H9 (cell line): Measurements from ENCODE around the gene MOV10. TPM values are rescaled to one million over a fixed set of nuclear protein-coding genes. Genes with fewer than 3 reads are reported as not detected.

Experiments used
- DNase-seq: peaks from one replicate; pipeline ENCODE4 v3.0.0-alpha.2; 2017
- H2AFZ ChIP-seq: one replicate; pipeline ENCODE4 v1.6.1; 2013; ENCODE audit warnings: mild to moderate bottlenecking, low read length, control low read depth, moderate library complexity
- H2AK5ac ChIP-seq: 2 replicates; pipeline ENCODE4 v1.6.1; 2013; ENCODE audit warnings: low read length, control low read depth, mixed read lengths; ENCODE audit not compliant: insufficient read length
- H2BK120ac ChIP-seq: one replicate; pipeline ENCODE4 v1.6.1; 2013; ENCODE audit warnings: low read depth, mild to moderate bottlenecking, low read length, control low read depth, inconsistent platforms; ENCODE audit not compliant: poor library complexity, severe bottlenecking
- H2BK12ac ChIP-seq: 2 replicates; pipeline ENCODE4 v1.6.1; 2013; ENCODE audit warnings: low read length, control low read depth, mixed read lengths, low read depth; ENCODE audit not compliant: insufficient read length
- H2BK15ac ChIP-seq: 2 replicates; pipeline ENCODE4 v1.6.1; 2013; ENCODE audit warnings: low read depth, low read length, control low read depth
- H2BK20ac ChIP-seq: one replicate; pipeline ENCODE4 v1.6.1; 2013; ENCODE audit warnings: low read depth, mild to moderate bottlenecking, low read length, control low read depth, inconsistent platforms; ENCODE audit not compliant: poor library complexity, severe bottlenecking
- H2BK5ac ChIP-seq: 2 replicates; pipeline ENCODE4 v1.6.1; 2013; ENCODE audit warnings: low read length, control low read depth, mixed read lengths; ENCODE audit not compliant: insufficient read length
- H3K14ac ChIP-seq: 2 replicates; pipeline ENCODE4 v1.6.1; 2013; ENCODE audit warnings: low read length, control low read depth; ENCODE audit not compliant: insufficient read depth
- H3K18ac ChIP-seq: 2 replicates; pipeline ENCODE4 v1.6.1; 2013; ENCODE audit warnings: low read depth, mild to moderate bottlenecking, mixed read lengths, low read length, control low read depth; ENCODE audit not compliant: insufficient read length
- H3K23ac ChIP-seq: 2 replicates; pipeline ENCODE4 v1.6.1; 2013; ENCODE audit warnings: low read length, control low read depth, mixed read lengths, low read depth; ENCODE audit not compliant: insufficient read length
- H3K23me2 ChIP-seq: 2 replicates; pipeline ENCODE4 v1.6.1; 2013; ENCODE audit warnings: low read depth, mild to moderate bottlenecking, mixed read lengths, low read length, control low read depth; ENCODE audit not compliant: insufficient read length, poor library complexity, severe bottlenecking
- H3K27ac ChIP-seq: 2 replicates; pipeline ENCODE4 v1.5.1; 2013; ENCODE audit warnings: low read length, control low read depth, mixed read lengths, low read depth; ENCODE audit not compliant: insufficient read length
- H3K27me3 ChIP-seq: 2 replicates; pipeline ENCODE4 v1.6.1; 2013; ENCODE audit warnings: low read length, control low read depth, inconsistent platforms; ENCODE audit not compliant: insufficient read depth
- H3K4ac ChIP-seq: 2 replicates; pipeline ENCODE4 v1.6.1; 2013; ENCODE audit warnings: low read depth, mild to moderate bottlenecking, control low read depth, inconsistent platforms, low read length, moderate library complexity
- H3K4me1 ChIP-seq: 2 replicates; pipeline ENCODE4 v1.6.1; 2013; ENCODE audit warnings: low read length, control low read depth, inconsistent platforms; ENCODE audit not compliant: insufficient read depth
- H3K4me2 ChIP-seq: 2 replicates; pipeline ENCODE4 v1.6.1; 2013; ENCODE audit warnings: low read length, control low read depth, mixed read lengths; ENCODE audit not compliant: insufficient read length, insufficient read depth
- H3K56ac ChIP-seq: 2 replicates; pipeline ENCODE4 v1.6.1; 2013; ENCODE audit warnings: low read depth, mild to moderate bottlenecking, mixed read lengths, low read length, control low read depth; ENCODE audit not compliant: insufficient read length
- H3K79me1 ChIP-seq: 2 replicates; pipeline ENCODE4 v1.6.1; 2013; ENCODE audit warnings: low read depth, mild to moderate bottlenecking, moderate library complexity, low read length, control low read depth, inconsistent platforms; ENCODE audit not compliant: insufficient read depth, poor library complexity, severe bottlenecking
- H3K79me2 ChIP-seq: 2 replicates; pipeline ENCODE4 v1.6.1; 2013; ENCODE audit warnings: low read length, control low read depth, inconsistent platforms; ENCODE audit not compliant: insufficient read depth
- H3K9ac ChIP-seq: 2 replicates; pipeline ENCODE4 v1.6.1; 2013; ENCODE audit warnings: low read length, control low read depth, mixed read lengths; ENCODE audit not compliant: insufficient read length; ENCODE audit errors: extremely low read depth
- H3K9me3 ChIP-seq: one replicate; pipeline ENCODE4 v1.6.1; 2013; ENCODE audit warnings: low read depth, low read length, inconsistent platforms; ENCODE audit not compliant: control insufficient read depth
- H3T11ph ChIP-seq: one replicate; pipeline ENCODE4 v1.6.1; 2013; ENCODE audit warnings: mild to moderate bottlenecking, low read length, control low read depth, inconsistent platforms
- H4K20me1 ChIP-seq: one replicate; pipeline ENCODE4 v1.6.1; 2013; ENCODE audit not compliant: control insufficient read depth, insufficient read length, insufficient read depth
- H4K5ac ChIP-seq: 2 replicates; pipeline ENCODE4 v1.6.1; 2013; ENCODE audit warnings: low read depth, mild to moderate bottlenecking, mixed read lengths, low read length, control low read depth; ENCODE audit not compliant: insufficient read length
- H4K8ac ChIP-seq: replicated peaks from 2 replicates; pipeline ENCODE4 v1.6.1; 2013; ENCODE audit warnings: low read length, control low read depth, mixed read lengths, low read depth; ENCODE audit not compliant: insufficient read length
- H4K91ac ChIP-seq: 2 replicates; pipeline ENCODE4 v1.6.1; 2013; ENCODE audit warnings: low read depth, mild to moderate bottlenecking, moderate library complexity, mixed read lengths, low read length, control low read depth; ENCODE audit not compliant: insufficient read length
- H3K27ac Mint-ChIP-seq, 3 experiments: 2 replicates in 2 of 3; 3 replicates in 1 of 3; pipeline ENCODE4 v1.8.0; 2020 to 2021; ENCODE audit warnings: mixed read lengths in 3 of 3, mild to moderate bottlenecking in 1 of 3, moderate library complexity in 1 of 3
- H3K27me3 Mint-ChIP-seq: 2 replicates; pipeline ENCODE4 v1.8.0; 2021; ENCODE audit warnings: low read depth, mild to moderate bottlenecking, moderate library complexity, mixed read lengths
- H3K36me3 Mint-ChIP-seq, 3 experiments: 2 replicates in 2 of 3; 3 replicates in 1 of 3; pipeline ENCODE4 v1.8.0; 2020 to 2021; ENCODE audit warnings: low read depth in 3 of 3, mixed read lengths in 3 of 3; ENCODE audit not compliant: insufficient read depth in 1 of 3
- H3K4me1 Mint-ChIP-seq, 2 experiments: 2 replicates each; pipeline ENCODE4 v1.8.0; 2020; ENCODE audit warnings: mixed read lengths in 2 of 2
- H3K4me3 Mint-ChIP-seq, 2 experiments: 2 replicates in 1 of 2; 3 replicates in 1 of 2; pipeline ENCODE4 v1.8.0; 2020 to 2021; ENCODE audit warnings: mild to moderate bottlenecking in 2 of 2, mixed read lengths in 2 of 2, moderate library complexity in 1 of 2
- H3K9me3 Mint-ChIP-seq, 2 experiments: 2 replicates in 1 of 2; 3 replicates in 1 of 2; pipeline ENCODE4 v1.8.0; 2020; ENCODE audit warnings: mild to moderate bottlenecking in 2 of 2, mixed read lengths in 2 of 2, moderate library complexity in 1 of 2
- WGBS: extraction: QIAGEN DNeasy Blood & Tissue Kit; methylation state at CpG from one replicate; pipeline ENCODE4 v1.1.7; 2013; ENCODE audit warnings: missing lambda C conversion rate, low lambda C conversion rate, mixed read lengths; ENCODE audit not compliant: insufficient read length; ENCODE audit errors: extremely low coverage; 5-methylcytosine and 5-hydroxymethylcytosine counted together
- total RNA-seq: library from RNA; stranded (reverse); gene quantifications from 2 replicates; pipeline ENCODE4 v1.2.1, GENCODE V29; 2021
- TF ChIP-seq, protein P1 (sequence below): fragments of 200-600 bp; sonication (generic); conservative IDR thresholded peaks from 3 replicates; pipeline ENCODE4 v1.8.0; 2021; ENCODE audit warnings: antibody characterized with exemption, mild to moderate bottlenecking

The MOV10 gene
- total RNA-seq, 1 experiment from 2014 or later: 77.8 TPM

DNA sequence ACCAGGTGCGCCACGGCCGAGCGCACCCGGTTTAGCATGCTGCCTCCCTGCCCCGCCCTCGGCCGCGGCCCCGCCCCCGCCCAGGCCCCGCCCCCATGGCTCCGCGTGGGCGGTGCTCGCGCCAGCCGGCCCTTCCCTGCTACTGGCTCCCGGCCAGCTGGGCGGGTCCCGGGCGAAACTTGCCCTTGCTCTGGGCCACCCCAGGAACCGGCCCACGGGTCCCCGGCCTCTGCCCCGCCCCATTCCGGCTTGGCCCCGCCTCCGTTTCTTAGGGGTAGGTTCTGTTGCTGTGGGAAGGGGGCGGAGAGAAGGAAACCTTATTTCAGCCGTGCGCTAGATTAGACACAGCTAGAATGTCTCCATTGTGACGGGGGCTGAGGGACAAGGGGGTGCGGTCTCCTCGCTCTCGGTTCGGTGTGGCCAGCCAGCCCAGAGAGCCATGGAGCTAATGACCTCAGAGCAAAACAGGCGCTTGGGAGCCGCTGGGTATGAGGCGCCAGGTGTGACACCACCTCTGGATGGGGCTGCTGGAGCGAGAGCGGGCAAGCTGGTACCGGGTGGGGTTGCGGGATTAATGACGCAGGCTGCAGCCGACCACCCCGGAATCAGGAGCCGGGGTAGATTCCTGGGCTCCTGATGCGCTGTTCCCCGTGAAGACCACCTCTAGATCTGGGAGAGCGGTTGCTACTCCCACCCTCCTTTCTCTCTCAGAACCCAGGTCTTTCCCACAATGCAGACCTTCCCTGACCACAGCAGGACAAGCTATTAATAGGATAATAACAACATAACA, 41.0 kb downstream of the MOV10 start, which contains the start of gene PPM1J:
Gene PPM1J (minus strand): TSS at position 69 of the 790 bp plus-strand sequence. CDS start 31 bp downstream, at position 38.
- no peak within 1 kb of the TSS for H3K9ac ChIP-seq
- H3K79me1 ChIP-seq: no peaks in the 10 kb centered on the region
- H4K8ac ChIP-seq: no peak within 1 kb of the TSS
- H2AK5ac ChIP-seq: no peak within 1 kb of the TSS
- whole genome bisulfite sequencing: no CpG with 5 or more reads among the region's 51 CpGs
- no peak within 1 kb of the TSS for H3K18ac ChIP-seq
- no peak within 1 kb of the TSS for H2BK15ac ChIP-seq
- Mint-ChIP-seq H3K4me3 (peak within 1 kb of the TSS; percentile 78 to 95), H3K27me3 (peaks cover 57% of the 10 kb centered on the region), H3K9me3 (peaks cover 0 to 3% of the 10 kb centered on the region in 2 experiments; a peak in 2 of 5 replicates), H3K36me3 (peaks cover 4 to 9% (median 7%) of the 10 kb centered on the region in 3 experiments), H3K4me1 (peaks cover 51 to 55% of the 10 kb centered on the region in 2 experiments), H3K27ac (peak within 1 kb of the TSS in 1 of 3 experiments; percentile 85; a peak in 3 of 7 replicates)
- H2BK5ac ChIP-seq: no peak within 1 kb of the TSS
- H3K27ac ChIP-seq: no peak within 1 kb of the TSS
- H2BK120ac ChIP-seq: no peak within 1 kb of the TSS
- no peaks in the 10 kb centered on the region; the same call in 1 of the 2 replicates for H3K27me3 ChIP-seq
- H3K23ac ChIP-seq: no peak within 1 kb of the TSS
- H2AFZ ChIP-seq: no peak within 1 kb of the TSS
- H3K4ac ChIP-seq: no peak within 1 kb of the TSS
- TF ChIP-seq, protein P1, sequence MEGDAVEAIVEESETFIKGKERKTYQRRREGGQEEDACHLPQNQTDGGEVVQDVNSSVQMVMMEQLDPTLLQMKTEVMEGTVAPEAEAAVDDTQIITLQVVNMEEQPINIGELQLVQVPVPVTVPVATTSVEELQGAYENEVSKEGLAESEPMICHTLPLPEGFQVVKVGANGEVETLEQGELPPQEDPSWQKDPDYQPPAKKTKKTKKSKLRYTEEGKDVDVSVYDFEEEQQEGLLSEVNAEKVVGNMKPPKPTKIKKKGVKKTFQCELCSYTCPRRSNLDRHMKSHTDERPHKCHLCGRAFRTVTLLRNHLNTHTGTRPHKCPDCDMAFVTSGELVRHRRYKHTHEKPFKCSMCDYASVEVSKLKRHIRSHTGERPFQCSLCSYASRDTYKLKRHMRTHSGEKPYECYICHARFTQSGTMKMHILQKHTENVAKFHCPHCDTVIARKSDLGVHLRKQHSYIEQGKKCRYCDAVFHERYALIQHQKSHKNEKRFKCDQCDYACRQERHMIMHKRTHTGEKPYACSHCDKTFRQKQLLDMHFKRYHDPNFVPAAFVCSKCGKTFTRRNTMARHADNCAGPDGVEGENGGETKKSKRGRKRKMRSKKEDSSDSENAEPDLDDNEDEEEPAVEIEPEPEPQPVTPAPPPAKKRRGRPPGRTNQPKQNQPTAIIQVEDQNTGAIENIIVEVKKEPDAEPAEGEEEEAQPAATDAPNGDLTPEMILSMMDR: no peak
- H3K4me2 ChIP-seq: peak within 1 kb of the TSS; percentile 62
- H2BK20ac ChIP-seq: no peak within 1 kb of the TSS
- peaks cover 3% of the 10 kb centered on the region; the same call in 1 of the 2 replicates for H3K4me1 ChIP-seq
- H3K79me2 ChIP-seq: no peaks in the 10 kb centered on the region; the same call in 1 of the 2 replicates
- H3K23me2 ChIP-seq: peaks cover 19% of the 10 kb centered on the region
- no peak within 1 kb of the TSS for H2BK12ac ChIP-seq
- H4K20me1 ChIP-seq: no peaks in the 10 kb centered on the region
- no peak within 1 kb of the TSS for H3K14ac ChIP-seq
- H3K9me3 ChIP-seq: no peaks in the 10 kb centered on the region
- DNase-seq: peak; percentile 99
- no peak within 1 kb of the TSS for H3T11ph ChIP-seq
- H4K91ac ChIP-seq: no peak within 1 kb of the TSS
- H4K5ac ChIP-seq: no peak within 1 kb of the TSS
- H3K56ac ChIP-seq: no peak within 1 kb of the TSS
